RWPE1 (cell line): ENCODE data around the gene POU2F3.

Experiments used
- CTCF ChIA-PET: fragments of 350-600 bp; sonication (Branson Sonifier 250); formaldehyde crosslinking; extraction: SDS; loops from one replicate; lab custom pipeline; 2021; lab: Yijun Ruan, JAX
- POLR2A ChIA-PET: fragments of 400-600 bp; formaldehyde crosslinking; extraction: SDS; loops from one replicate; lab custom pipeline; 2020; ENCODE audit warnings: antibody characterized with exemption; ENCODE audit not compliant: low non-redundant PET; lab: Yijun Ruan, JAX
- DNase-seq: peaks from one replicate; pipeline ENCODE4 v3.0.0; 2012; ENCODE audit warnings: low spot score
- H3K27ac ChIP-seq: fragments of 450-650 bp; 2 replicates; pipeline ENCODE4 v1.5.1; 2017
- TF ChIP-seq, protein P1 (sequence below): fragments of 450-650 bp; conservative IDR thresholded peaks from 2 replicates; pipeline ENCODE4 v1.5.1; 2017; ENCODE audit warnings: low read depth, mild to moderate bottlenecking

The POU2F3 gene

DNA sequence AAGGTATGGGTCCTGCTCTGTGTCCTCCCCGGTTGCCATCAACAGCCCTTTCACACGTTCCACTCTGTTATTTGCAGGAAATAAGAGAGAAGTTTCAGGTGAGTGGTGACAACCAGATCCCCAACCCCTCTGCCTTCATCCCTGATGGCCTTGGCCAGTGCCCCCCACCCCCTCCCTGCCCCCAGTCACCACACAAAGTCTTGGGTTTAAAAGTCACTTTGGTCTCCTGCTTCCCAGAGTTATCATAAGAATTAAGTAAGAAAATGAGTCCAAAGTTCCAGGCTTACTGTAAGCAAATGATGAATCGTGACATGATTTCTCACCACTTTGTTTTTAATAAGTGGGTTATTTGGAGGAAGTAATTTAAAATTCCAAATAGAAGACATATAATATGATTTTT is 38.3 kb upstream of the POU2F3 start:
- no peak overlapping the region for H3K27ac ChIP-seq
- ChIA-PET CTCF (no interaction called here), POLR2A (no interaction called here)
- TF ChIP-seq, protein P1, sequence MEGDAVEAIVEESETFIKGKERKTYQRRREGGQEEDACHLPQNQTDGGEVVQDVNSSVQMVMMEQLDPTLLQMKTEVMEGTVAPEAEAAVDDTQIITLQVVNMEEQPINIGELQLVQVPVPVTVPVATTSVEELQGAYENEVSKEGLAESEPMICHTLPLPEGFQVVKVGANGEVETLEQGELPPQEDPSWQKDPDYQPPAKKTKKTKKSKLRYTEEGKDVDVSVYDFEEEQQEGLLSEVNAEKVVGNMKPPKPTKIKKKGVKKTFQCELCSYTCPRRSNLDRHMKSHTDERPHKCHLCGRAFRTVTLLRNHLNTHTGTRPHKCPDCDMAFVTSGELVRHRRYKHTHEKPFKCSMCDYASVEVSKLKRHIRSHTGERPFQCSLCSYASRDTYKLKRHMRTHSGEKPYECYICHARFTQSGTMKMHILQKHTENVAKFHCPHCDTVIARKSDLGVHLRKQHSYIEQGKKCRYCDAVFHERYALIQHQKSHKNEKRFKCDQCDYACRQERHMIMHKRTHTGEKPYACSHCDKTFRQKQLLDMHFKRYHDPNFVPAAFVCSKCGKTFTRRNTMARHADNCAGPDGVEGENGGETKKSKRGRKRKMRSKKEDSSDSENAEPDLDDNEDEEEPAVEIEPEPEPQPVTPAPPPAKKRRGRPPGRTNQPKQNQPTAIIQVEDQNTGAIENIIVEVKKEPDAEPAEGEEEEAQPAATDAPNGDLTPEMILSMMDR: no peak
- DNase-seq: no peak

DNA sequence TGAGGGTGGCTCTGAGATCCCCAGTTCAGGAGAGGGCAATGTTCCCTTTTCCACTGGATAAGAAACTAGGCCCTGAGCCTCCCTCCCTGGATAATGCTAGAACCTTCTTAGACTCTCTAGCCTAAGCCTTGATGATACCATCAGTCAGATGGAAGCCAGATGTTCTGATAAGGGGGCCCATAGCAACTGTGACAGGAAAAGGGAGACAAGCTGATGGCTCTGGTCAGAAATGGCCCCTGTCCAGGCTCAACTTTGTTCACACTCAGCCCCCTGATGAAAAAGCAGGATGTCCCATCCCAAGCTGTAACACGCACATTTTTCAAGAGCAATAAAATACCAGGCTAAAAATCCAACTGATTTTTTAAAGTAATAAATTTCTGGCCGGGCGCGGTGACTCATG is 36.3 kb upstream of the POU2F3 start:
- POLR2A ChIA-PET: no interaction called here
- DNase-seq: no peak
- CTCF ChIA-PET: no interaction called here
- TF ChIP-seq, protein P1: no peak
- no peak overlapping the region for H3K27ac ChIP-seq

DNA sequence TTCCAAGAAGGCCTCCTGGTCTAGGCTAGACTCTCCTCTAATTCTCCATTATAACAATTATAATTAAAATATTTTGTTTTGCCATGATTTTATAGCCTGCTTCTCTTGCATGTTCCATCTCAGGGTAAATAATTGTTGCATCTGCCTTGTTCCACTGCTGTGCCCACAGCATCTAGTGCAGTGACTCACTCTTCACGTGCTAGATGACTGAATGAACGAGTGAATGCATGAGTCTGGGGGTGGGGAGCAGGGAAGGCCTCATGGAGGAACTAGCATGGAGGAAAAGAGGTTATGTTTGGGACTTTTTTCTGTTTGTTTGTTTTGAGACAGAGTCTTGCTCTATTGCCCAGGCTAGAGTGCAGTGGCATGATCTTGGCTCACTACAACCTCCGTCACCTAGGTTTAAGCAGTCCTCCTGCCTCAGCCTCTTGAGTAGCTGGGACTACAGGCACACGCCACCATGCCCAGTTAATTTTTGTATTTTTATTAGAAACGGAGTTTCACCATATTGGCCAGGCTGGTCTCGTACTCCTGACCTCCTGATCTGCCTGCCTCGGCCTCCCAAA is 34.3 kb upstream of the POU2F3 start:
- CTCF ChIA-PET: no interaction called here
- DNase-seq: peak; percentile 50
- POLR2A ChIA-PET: no interaction called here
- TF ChIP-seq, protein P1: no peak
- no peak overlapping the region for H3K27ac ChIP-seq

DNA sequence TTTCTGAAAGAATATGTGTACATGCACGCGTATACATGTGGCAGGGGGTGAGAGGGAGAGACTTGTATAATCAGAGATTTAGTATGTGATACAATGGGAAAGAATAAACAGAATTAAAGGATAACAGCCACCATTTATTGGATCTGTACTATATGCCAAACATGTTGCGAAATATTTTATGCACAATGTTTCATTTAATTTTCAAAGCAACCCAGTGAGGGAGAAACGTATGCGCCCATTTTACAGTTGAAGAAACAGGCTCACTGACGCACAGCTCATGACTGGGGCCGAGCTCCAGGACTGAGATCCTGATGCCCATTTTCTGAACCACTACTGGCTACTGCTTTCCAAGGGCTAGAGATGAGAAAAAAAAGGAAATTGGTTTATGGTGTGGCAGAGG is 32.4 kb upstream of the POU2F3 start:
- no peak overlapping the region for H3K27ac ChIP-seq
- ChIA-PET POLR2A (no interaction called here), CTCF (no interaction called here)
- TF ChIP-seq, protein P1: no peak
- DNase-seq: no peak

DNA sequence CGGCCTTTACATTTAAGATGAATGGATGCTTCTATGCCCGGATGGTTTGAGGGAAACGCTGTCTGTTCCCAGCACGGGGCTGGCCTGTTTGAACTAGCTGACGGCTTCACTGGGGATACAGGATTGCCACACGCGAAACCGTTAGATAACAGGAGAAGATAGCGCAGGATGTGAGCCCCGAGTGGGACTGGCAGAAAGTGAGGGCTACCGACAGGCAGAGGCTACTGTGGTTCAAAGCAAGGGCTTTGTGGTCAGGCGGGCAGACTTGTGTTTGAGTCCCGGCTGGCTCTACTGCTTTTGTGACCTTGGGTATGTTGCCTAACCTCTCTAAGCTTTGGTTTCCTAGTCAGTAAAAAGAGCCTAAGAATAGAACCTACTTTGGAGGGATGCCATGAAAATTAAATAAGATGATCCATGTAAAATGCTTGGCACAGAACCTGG is 31.9 kb upstream of the POU2F3 start:
- 0 out of 2 replicates have a peak overlapping the region, but pooled peaks have one; percentile 13 for H3K27ac ChIP-seq
- POLR2A ChIA-PET: no interaction called here
- CTCF ChIA-PET: no interaction called here
- TF ChIP-seq, protein P1: no peak
- no peak for DNase-seq

DNA sequence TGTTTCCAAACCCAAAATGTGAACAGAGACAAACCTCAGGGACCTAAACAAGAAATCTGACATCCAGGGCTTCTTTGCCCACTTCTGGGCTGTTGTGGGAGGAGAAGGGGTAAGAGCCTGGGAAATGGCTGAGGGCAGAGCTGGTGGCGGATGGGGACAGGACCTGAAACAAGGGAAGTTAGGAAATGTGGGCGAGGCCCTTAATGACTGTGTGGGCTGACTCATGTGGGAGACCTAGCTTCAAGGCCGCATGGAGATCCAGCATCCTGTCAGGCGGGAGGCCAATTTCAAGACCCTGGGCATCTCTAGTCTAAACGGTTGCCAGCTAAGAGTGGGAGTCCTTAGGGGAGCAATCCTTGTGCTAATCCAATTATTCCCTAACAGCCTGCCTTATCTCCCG is 31.2 kb upstream of the POU2F3 start:
- TF ChIP-seq, protein P1: no peak
- peak overlapping the region; percentile 83 for H3K27ac ChIP-seq
- CTCF ChIA-PET: no interaction called here
- DNase-seq: peak; percentile 57
- POLR2A ChIA-PET: no interaction called here
